GM18499 (cell line): ENCODE data around the gene KRTAP6-1.

Experiments
- ATAC-seq: cut with Tn5 transposase; IDR thresholded peaks from one replicate; pipeline ENCODE4 v1.9.1; 2021; ENCODE audit warnings: moderate number of reproducible peaks; ENCODE audit not compliant: insufficient read depth, unreplicated experiment

The KRTAP6-1 gene

DNA sequence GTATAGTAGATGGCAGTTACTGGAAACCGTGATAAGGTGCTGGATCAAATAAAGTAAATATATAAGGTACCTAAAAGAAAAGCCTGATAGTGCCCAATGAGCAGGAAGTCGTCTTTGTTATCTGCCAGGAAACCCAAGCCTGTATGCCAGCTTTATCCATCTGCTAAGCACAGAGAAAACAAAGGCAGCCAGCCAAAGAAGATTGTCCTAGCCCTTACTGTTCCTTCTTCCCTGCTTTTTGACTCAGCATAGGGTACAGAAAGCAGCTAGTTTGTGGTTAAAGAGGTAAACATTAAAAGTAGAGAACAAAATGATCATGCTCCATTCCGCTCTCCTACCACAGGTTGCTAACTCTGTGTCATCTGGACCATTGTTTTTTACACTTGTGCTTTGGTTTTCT lies 33.6 kb downstream of the KRTAP6-1 start:
- ATAC-seq = no peak

DNA sequence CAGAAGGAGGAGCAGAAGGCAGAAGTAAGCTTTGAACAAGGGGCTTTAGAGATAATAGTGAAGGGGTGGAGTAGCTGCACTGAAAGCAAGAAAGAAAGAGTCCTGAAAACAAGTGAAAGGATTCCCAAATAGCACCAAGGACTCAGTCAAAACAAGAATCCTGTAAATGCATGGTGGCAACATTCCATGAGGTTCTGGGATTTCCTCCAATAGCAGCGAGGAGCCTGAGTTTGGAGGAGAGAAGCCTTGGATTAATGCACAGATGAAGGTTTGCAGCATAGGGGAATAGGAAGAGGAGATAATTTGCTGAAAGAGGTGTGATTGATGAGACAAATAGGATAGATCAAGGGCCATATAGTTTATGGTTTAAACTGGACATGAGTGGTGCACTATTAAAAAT lies 34.4 kb downstream of the KRTAP6-1 start:
- ATAC-seq = no peak

DNA sequence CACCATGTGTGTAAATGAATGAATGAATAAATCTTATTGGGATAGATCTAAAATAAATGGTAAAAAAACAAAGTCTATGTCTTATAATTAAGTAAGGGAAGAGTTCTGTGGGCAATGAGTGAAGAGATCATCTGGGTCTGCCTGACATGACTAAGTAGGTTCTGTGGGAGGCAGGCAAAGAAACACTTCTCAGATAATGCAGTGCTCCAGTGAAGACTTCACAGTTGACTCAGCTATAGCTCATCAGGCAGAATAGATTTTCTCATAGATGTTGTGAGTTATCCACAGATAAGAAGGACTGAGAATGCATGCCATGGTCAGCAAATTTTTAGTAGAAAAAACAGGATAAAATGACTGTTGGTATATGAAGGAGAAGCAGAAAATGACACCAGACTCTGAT lies 36.0 kb downstream of the KRTAP6-1 start:
- no peak for ATAC-seq

DNA sequence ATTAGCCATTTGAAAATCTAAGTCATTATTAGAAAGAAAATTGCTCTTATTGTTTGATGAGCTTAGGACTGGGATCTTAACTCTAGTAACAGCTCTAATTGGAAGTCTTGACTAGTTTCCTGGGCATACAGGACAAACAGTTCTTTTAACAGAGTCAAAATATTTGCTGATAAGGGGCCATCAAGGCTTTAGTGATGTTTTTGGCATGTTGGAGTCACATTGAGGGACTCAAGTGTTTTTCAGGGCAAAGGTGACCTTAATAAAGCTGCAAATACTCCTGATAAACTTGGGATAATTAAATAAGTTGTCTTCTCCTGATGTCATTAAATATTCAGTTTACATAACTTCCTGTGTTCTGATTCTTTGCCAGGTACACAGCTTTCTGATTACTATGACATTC lies 46.1 kb downstream of the KRTAP6-1 start:
- ATAC-seq = no peak

DNA sequence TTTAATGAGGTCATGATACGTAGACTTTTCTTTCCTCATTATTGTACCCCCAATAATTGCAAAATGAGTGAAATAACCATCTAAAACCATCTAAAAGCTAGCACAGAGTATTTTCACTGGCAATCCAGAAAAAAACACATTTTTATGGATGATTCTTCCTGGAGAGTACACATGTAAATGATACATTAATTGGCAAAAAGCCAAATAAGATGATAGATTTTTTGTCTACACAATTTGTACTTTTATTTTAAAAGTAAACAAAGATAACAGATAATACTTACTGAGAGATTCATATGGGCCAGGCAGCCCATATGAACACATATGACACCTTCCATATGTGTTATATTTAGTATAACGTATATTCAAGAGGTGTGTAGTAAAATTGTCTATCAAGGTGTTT lies 50.1 kb downstream of the KRTAP6-1 start:
- ATAC-seq = no peak
